Nephron progenitor cell (in vitro differentiated cells): ENCODE results near the gene KIF20B.

ENCODE experiments used
- DNase-seq: peaks from one replicate; pipeline ENCODE4 v3.0.0; 2021
- H3K27ac Mint-ChIP-seq: 2 replicates; pipeline ENCODE4 v1.8.0; 2021; ENCODE audit warnings: mild to moderate bottlenecking, moderate library complexity, mixed read lengths
- H3K27me3 Mint-ChIP-seq: 2 replicates; pipeline ENCODE4 v1.8.0; 2021; ENCODE audit warnings: mild to moderate bottlenecking, low read depth, mixed read lengths; ENCODE audit not compliant: poor library complexity
- H3K36me3 Mint-ChIP-seq: 2 replicates; pipeline ENCODE4 v1.8.0; 2021; ENCODE audit warnings: low read depth, mixed read lengths
- H3K4me1 Mint-ChIP-seq: 2 replicates; pipeline ENCODE4 v1.8.0; 2021; ENCODE audit warnings: mixed read lengths
- H3K4me3 Mint-ChIP-seq: 2 replicates; pipeline ENCODE4 v1.8.0; 2021; ENCODE audit warnings: mild to moderate bottlenecking, moderate library complexity, mixed read lengths
- H3K9me3 Mint-ChIP-seq: 2 replicates; pipeline ENCODE4 v1.8.0; 2021; ENCODE audit warnings: mild to moderate bottlenecking, moderate library complexity, mixed read lengths
- TF ChIP-seq, protein P1 (sequence below): fragments of 200-600 bp; sonication (generic); IDR thresholded peaks from 2 replicates; pipeline ENCODE4 v1.5.0; 2021; ENCODE audit warnings: antibody characterized with exemption

The KIF20B gene

GRCh38 chr10:89798092-89798491 lies 96.7 kb downstream of the KIF20B start:
- Mint-ChIP-seq H3K4me1 (peaks cover 5% of the 10 kb centered on the region), H3K9me3 (no peaks in the 10 kb centered on the region), H3K27me3 (no peaks in the 10 kb centered on the region), H3K27ac (no peak overlapping the region), H3K36me3 (no peaks in the 10 kb centered on the region), H3K4me3 (no peak overlapping the region)
- DNase-seq = no peak
- TF ChIP-seq, protein P1, sequence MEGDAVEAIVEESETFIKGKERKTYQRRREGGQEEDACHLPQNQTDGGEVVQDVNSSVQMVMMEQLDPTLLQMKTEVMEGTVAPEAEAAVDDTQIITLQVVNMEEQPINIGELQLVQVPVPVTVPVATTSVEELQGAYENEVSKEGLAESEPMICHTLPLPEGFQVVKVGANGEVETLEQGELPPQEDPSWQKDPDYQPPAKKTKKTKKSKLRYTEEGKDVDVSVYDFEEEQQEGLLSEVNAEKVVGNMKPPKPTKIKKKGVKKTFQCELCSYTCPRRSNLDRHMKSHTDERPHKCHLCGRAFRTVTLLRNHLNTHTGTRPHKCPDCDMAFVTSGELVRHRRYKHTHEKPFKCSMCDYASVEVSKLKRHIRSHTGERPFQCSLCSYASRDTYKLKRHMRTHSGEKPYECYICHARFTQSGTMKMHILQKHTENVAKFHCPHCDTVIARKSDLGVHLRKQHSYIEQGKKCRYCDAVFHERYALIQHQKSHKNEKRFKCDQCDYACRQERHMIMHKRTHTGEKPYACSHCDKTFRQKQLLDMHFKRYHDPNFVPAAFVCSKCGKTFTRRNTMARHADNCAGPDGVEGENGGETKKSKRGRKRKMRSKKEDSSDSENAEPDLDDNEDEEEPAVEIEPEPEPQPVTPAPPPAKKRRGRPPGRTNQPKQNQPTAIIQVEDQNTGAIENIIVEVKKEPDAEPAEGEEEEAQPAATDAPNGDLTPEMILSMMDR = no peak

DNA sequence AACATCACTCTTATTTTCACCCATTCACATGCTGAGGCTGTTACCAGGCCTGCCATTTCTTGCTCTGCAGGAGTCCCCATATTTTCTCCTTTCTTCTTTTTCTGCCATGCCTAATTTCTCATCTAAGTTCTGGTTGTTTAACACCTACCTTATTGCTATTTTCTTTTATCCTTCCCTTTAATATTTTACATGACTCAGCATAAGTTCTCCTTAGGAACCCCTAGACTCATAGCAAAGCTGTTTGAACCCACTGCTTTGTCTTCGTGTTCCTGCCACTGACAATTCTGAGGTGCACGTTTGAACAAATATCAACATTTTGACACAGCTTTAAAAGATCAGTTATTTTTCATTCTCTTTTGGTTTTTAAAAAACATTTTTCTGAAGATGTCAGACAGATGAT lies 98.2 kb downstream of the KIF20B start:
- TF ChIP-seq, protein P1 = no peak
- peaks cover 5% of the 10 kb centered on the region for H3K4me1 Mint-ChIP-seq
- no peak overlapping the region for H3K27ac Mint-ChIP-seq
- DNase-seq = no peak
- no peaks in the 10 kb centered on the region for H3K27me3 Mint-ChIP-seq
- H3K4me3 Mint-ChIP-seq = no peak overlapping the region
- H3K9me3 Mint-ChIP-seq = no peaks in the 10 kb centered on the region
- H3K36me3 Mint-ChIP-seq = no peaks in the 10 kb centered on the region

- Mint-ChIP-seq H3K36me3 (no peaks in the 10 kb centered on the region), H3K27ac (no peak overlapping the region), H3K4me3 (no peak overlapping the region), H3K9me3 (no peaks in the 10 kb centered on the region), H3K27me3 (peaks cover 4% of the 10 kb centered on the region), H3K4me1 (no peaks in the 10 kb centered on the region)
- DNase-seq = no peak
- TF ChIP-seq, protein P1 = no peak
Measured at GRCh38 chr10:89805599-89806013, 104.2 kb downstream of the KIF20B start.

GRCh38 chr10:89808842-89809241 lies 107.5 kb downstream of the KIF20B start:
- H3K36me3 Mint-ChIP-seq = no peaks in the 10 kb centered on the region
- peaks cover 4% of the 10 kb centered on the region for H3K27me3 Mint-ChIP-seq
- H3K9me3 Mint-ChIP-seq = no peaks in the 10 kb centered on the region
- DNase-seq = no peak
- TF ChIP-seq, protein P1 = no peak
- H3K4me1 Mint-ChIP-seq = no peaks in the 10 kb centered on the region
- H3K27ac Mint-ChIP-seq = no peak overlapping the region
- no peak overlapping the region for H3K4me3 Mint-ChIP-seq

DNA sequence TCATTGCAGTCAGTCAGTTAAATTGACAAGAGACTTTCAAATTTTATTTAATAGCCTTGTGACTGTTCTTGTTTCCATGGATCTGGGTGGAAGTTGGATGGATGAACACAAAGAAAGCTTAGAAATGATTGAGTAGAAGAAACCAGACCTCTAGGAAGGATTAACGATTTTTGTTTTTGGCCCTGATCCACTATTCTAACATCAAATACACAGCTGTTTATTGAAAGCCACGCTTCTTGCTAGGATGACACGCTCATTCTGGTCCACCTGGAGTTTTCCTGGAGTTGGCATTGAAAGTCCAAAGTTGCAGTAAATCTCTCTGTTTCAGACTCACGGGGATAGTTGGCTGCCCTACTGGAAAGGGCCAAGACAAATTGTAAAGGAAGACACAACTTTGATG lies 108.4 kb downstream of the KIF20B start:
- DNase-seq = no peak
- Mint-ChIP-seq H3K4me1 (no peaks in the 10 kb centered on the region), H3K9me3 (no peaks in the 10 kb centered on the region), H3K36me3 (no peaks in the 10 kb centered on the region), H3K27me3 (peaks cover 4% of the 10 kb centered on the region), H3K4me3 (no peak overlapping the region), H3K27ac (peak overlapping the region; percentile 25)
- TF ChIP-seq, protein P1 = no peak

DNA sequence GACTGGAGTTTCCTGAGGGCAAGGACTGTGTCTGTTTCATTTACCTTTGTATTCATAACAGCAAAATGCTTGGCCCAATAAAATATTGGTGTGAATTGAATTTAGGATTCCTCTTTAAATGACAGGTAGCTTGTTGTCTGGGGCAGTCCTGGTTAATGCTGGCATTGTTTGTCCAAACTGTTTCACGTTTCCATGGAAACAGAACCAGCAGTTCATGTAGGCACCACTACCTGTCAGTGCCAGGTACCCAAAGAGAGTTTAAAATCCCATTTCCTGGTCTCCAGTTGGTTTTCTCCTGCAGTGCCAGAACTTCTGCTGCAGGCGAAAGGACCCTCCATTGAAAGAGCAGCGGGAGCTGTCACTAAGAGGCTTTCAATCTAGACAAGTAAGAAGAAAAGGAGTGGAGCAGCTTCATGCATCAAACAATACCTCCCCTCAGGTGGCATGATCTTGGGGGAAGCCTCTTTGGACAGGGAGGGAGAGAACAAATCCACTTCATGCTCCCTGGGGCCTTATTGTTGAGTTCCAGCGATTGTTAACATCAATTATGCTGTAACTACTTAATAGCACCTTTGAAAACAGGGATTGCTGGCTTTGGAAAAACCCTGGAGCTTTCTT lies 109.6 kb downstream of the KIF20B start:
- H3K4me1 Mint-ChIP-seq = no peaks in the 10 kb centered on the region
- DNase-seq = no peak
- no peak overlapping the region for H3K4me3 Mint-ChIP-seq
- peaks cover 9% of the 10 kb centered on the region for H3K27me3 Mint-ChIP-seq
- H3K27ac Mint-ChIP-seq = no peak overlapping the region
- no peaks in the 10 kb centered on the region for H3K9me3 Mint-ChIP-seq
- no peaks in the 10 kb centered on the region for H3K36me3 Mint-ChIP-seq
- TF ChIP-seq, protein P1 = no peak
